K562 (cell line): ENCODE data around the gene MYCL. TPM values are rescaled to one million over a fixed set of nuclear protein-coding genes. Genes with fewer than 3 reads are reported as not detected.

Experiments
- BDP1 ChIP-seq: IDR thresholded peaks from 3 replicates; pipeline ENCODE4 v1.6.1; 2011; ENCODE audit not compliant: insufficient read length, insufficient read depth
- CHD4 ChIP-seq: fragments of 200-600 bp; sonication (generic); IDR thresholded peaks from 3 replicates; pipeline ENCODE4 v1.6.1; 2012; ENCODE audit warnings: low read depth, mild to moderate bottlenecking, mixed read lengths, low read length, inconsistent platforms; ENCODE audit not compliant: insufficient read depth, insufficient replicate concordance, poor library complexity, severe bottlenecking
- CREB3 ChIP-seq: fragments of 450-650 bp; conservative IDR thresholded peaks from 2 replicates; pipeline ENCODE4 v1.6.1; 2016; ENCODE audit warnings: missing genetic modification characterization, low read depth, mild to moderate bottlenecking, missing compliant biosample characterization, moderate library complexity
- EWSR1 ChIP-seq: fragments of 450-650 bp; IDR thresholded peaks from 2 replicates; pipeline ENCODE4 v1.6.1; 2018; ENCODE audit warnings: borderline replicate concordance, mild to moderate bottlenecking, low read depth, moderate library complexity; ENCODE audit not compliant: partially characterized antibody
- HIVEP1 ChIP-seq: fragments of 250-450 bp; sonication (Bioruptor Pico); IDR thresholded peaks from 2 replicates; pipeline ENCODE4 v1.4.0; 2020; ENCODE audit warnings: mild to moderate bottlenecking
- MEF2A ChIP-seq: IDR thresholded peaks from 2 replicates; pipeline ENCODE4 v1.6.1; 2011; ENCODE audit warnings: low read depth, mild to moderate bottlenecking, low read length, moderate library complexity; ENCODE audit not compliant: control insufficient read depth
- NCOA6 ChIP-seq: fragments of 450-650 bp; IDR thresholded peaks from 2 replicates; pipeline ENCODE4 v1.6.1; 2017; ENCODE audit warnings: mild to moderate bottlenecking
- NELFE ChIP-seq: IDR thresholded peaks from 2 replicates; pipeline ENCODE4 v1.6.1; 2011; ENCODE audit warnings: mild to moderate bottlenecking; ENCODE audit not compliant: insufficient read depth, insufficient read length
- NR2C1 ChIP-seq, 2 experiments: fragments of 450-650 bp; IDR thresholded peaks; 2 replicates each; pipeline ENCODE4 v1.6.1; 2017; ENCODE audit warnings: mild to moderate bottlenecking in 2 of 2, antibody characterized with exemption in 1 of 2, inconsistent platforms in 1 of 2, missing compliant biosample characterization in 1 of 2, missing genetic modification characterization in 1 of 2
- PCBP2 ChIP-seq: fragments of 200-400 bp; formaldehyde crosslinking; IDR thresholded peaks from 2 replicates; pipeline ENCODE4 v1.6.1; 2018; ENCODE audit warnings: low read length, low read depth, mild to moderate bottlenecking, moderate library complexity; ENCODE audit not compliant: poor library complexity, severe bottlenecking
- RBM14 ChIP-seq: fragments of 200-400 bp; formaldehyde crosslinking; IDR thresholded peaks from 2 replicates; pipeline ENCODE4 v1.6.1; 2018; ENCODE audit warnings: low read depth, mild to moderate bottlenecking, low read length, moderate library complexity, borderline replicate concordance; ENCODE audit not compliant: insufficient read depth
- TARDBP ChIP-seq: fragments of 450-650 bp; IDR thresholded peaks from 2 replicates; pipeline ENCODE4 v1.6.1; 2016
- TCF3 ChIP-seq: sonication (generic); formaldehyde crosslinking; IDR thresholded peaks from 2 replicates; pipeline ENCODE4 v1.4.0; 2020; ENCODE audit warnings: mild to moderate bottlenecking, missing genetic modification reagents
- TEAD1 ChIP-seq, 2 experiments: fragments of 450-650 bp in 1 of 2; sonication (generic) in 1 of 2; formaldehyde crosslinking; IDR thresholded peaks; 2 replicates each; pipeline versions ENCODE4 v1.4.0 to v1.8.0; 2020 to 2022; ENCODE audit warnings: mild to moderate bottlenecking in 2 of 2, missing genetic modification reagents in 1 of 2
- ZBED1 ChIP-seq: IDR thresholded peaks from 2 replicates; pipeline ENCODE4 v1.6.1; 2014
- ZNF184 ChIP-seq: sonication (generic); formaldehyde crosslinking; IDR thresholded peaks from 2 replicates; pipeline ENCODE4 v1.5.0; 2020; ENCODE audit warnings: missing genetic modification reagents
- ZNF431 ChIP-seq: sonication (generic); formaldehyde crosslinking; IDR thresholded peaks from 2 replicates; pipeline ENCODE4 v1.8.0; 2022; ENCODE audit warnings: mild to moderate bottlenecking, missing genetic modification reagents
- ZNF77 ChIP-seq: fragments of 250-450 bp; sonication (Bioruptor Pico); IDR thresholded peaks from 2 replicates; pipeline ENCODE4 v1.5.0; 2020
- polyA plus RNA-seq, 8 experiments: library from polyadenylated mRNA; depleted of rRNA in 4 of 8; stranded (reverse) in 5 of 8; unstranded in 3 of 8; fragments of >200 nt; fragmentation: Nextera tagmentation in 2 of 8; fragmentation: Illumina TruSeq in 1 of 8; extraction: Ambion mirVana in 2 of 8; extraction: Trizol in 1 of 8; gene quantifications; 2 replicates each; pipeline versions ENCODE4 v1.2.1 to v1.2.3, GENCODE V29; 2011 to 2014; ENCODE audit warnings: inconsistent platforms in 1 of 8, missing spikeins in 1 of 8
- total RNA-seq, 7 experiments: library from RNA; depleted of rRNA in 6 of 7; stranded (reverse); fragments of >200 nt in 6 of 7; fragmentation: Illumina TruSeq in 2 of 7; extraction: Trizol in 2 of 7; gene quantifications; 2 replicates each; pipeline versions ENCODE4 v1.2.1 to v1.2.3, GENCODE V29; 2011 to 2021; ENCODE audit warnings: low replicate concordance in 1 of 7
- TF ChIP-seq, protein P1 (sequence below): fragments of 250-450 bp; sonication (Bioruptor Pico); IDR thresholded peaks from 2 replicates; pipeline ENCODE4 v1.4.0; 2020; ENCODE audit warnings: mild to moderate bottlenecking
- TF ChIP-seq, protein P2 (sequence below): fragments of 450-650 bp; IDR thresholded peaks from 2 replicates; pipeline ENCODE4 v1.6.1; 2016; ENCODE audit warnings: mild to moderate bottlenecking
- TF ChIP-seq, protein P3 (sequence below): IDR thresholded peaks from 2 replicates; pipeline ENCODE4 v1.6.1; 2012; ENCODE audit warnings: low read depth, low read length, improper control_type of control experiment, borderline replicate concordance

MYCL gene
- total and polyA plus RNA-seq, 9 of the 15 experiments (the other 6 are each of a cell fraction or from before 2014, with no cell fraction given) = 3.5 to 22.0 (median 12.8) TPM

GRCh38 chr1:39900662-39901463 is 854 bp downstream of the MYCL start (continued):
- TF ChIP-seq, protein P1, sequence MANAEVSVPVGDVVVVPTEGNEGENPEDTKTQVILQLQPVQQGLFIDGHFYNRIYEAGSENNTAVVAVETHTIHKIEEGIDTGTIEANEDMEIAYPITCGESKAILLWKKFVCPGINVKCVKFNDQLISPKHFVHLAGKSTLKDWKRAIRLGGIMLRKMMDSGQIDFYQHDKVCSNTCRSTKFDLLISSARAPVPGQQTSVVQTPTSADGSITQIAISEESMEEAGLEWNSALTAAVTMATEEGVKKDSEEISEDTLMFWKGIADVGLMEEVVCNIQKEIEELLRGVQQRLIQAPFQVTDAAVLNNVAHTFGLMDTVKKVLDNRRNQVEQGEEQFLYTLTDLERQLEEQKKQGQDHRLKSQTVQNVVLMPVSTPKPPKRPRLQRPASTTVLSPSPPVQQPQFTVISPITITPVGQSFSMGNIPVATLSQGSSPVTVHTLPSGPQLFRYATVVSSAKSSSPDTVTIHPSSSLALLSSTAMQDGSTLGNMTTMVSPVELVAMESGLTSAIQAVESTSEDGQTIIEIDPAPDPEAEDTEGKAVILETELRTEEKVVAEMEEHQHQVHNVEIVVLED (CRISPR knock-in tag) = no peak
- TF ChIP-seq, protein P2, sequence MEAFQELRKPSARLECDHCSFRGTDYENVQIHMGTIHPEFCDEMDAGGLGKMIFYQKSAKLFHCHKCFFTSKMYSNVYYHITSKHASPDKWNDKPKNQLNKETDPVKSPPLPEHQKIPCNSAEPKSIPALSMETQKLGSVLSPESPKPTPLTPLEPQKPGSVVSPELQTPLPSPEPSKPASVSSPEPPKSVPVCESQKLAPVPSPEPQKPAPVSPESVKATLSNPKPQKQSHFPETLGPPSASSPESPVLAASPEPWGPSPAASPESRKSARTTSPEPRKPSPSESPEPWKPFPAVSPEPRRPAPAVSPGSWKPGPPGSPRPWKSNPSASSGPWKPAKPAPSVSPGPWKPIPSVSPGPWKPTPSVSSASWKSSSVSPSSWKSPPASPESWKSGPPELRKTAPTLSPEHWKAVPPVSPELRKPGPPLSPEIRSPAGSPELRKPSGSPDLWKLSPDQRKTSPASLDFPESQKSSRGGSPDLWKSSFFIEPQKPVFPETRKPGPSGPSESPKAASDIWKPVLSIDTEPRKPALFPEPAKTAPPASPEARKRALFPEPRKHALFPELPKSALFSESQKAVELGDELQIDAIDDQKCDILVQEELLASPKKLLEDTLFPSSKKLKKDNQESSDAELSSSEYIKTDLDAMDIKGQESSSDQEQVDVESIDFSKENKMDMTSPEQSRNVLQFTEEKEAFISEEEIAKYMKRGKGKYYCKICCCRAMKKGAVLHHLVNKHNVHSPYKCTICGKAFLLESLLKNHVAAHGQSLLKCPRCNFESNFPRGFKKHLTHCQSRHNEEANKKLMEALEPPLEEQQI = no peak
- TF ChIP-seq NELFE (no peak), ZBED1 (no peak), ZNF77 (CRISPR knock-in tag) (no peak), BDP1 (no peak), EWSR1 (no peak), HIVEP1 (no peak), TEAD1 (CRISPR knock-in tag; IDR thresholded peaks at IDR 0.05) (peak in 1 of 2 experiments; percentile 58; a peak in 1 of 4 replicates), NR2C1 (IDR thresholded peaks at IDR 0.05) (no peak), NR2C1 (tag; IDR thresholded peaks at IDR 0.05) (no peak), ZNF184 (no peak), CREB3 (tag) (no peak), ZNF431 (CRISPR knock-in tag) (no peak), TCF3 (no peak), TARDBP (no peak), PCBP2 (no peak), RBM14 (no peak), MEF2A (no peak), CHD4 (no peak), NCOA6 (no peak)
- TF ChIP-seq, protein P3, sequence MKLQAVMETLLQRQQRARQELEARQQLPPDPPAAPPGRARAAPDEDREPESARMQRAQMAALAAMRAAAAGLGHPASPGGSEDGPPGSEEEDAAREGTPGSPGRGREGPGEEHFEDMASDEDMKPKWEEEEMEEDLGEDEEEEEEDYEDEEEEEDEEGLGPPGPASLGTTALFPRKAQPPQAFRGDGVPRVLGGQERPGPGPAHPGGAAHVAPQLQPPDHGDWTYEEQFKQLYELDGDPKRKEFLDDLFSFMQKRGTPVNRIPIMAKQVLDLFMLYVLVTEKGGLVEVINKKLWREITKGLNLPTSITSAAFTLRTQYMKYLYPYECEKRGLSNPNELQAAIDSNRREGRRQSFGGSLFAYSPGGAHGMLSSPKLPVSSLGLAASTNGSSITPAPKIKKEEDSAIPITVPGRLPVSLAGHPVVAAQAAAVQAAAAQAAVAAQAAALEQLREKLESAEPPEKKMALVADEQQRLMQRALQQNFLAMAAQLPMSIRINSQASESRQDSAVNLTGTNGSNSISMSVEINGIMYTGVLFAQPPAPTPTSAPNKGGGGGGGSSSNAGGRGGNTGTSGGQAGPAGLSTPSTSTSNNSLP = no peak
